OCI-LY7 (cell line): ENCODE data around the gene VRK3. TPM values are rescaled to one million over a fixed set of nuclear protein-coding genes. Genes with fewer than 3 reads are reported as not detected.
A peak's percentile ranks its signal among the peaks of the same experiment; 100 is the strongest.

Experiments used
- BruUV-seq: library from RNA; stranded (reverse); fragments of 400-500 nt; replicated peaks from 2 replicates; lab custom pipeline; 2021; lab: Mats Ljungman, UMichigan
- CTCF ChIA-PET: fragments of 300-600 bp; sonication (Branson Sonifier 250); formaldehyde crosslinking; loops from one replicate; lab custom pipeline; 2022; ENCODE audit warnings: antibody characterized with exemption; ENCODE audit not compliant: unreplicated experiment; lab: Charles Lee
- POLR2A ChIA-PET: fragments of 300-600 bp; sonication (Branson Sonifier 250); formaldehyde crosslinking; loops from one replicate; lab custom pipeline; 2022; ENCODE audit warnings: antibody characterized with exemption; lab: Charles Lee
- DNase-seq: peaks from one replicate; pipeline ENCODE4 v3.0.0-alpha.2; 2015; ENCODE audit warnings: low spot score
- H2AFZ ChIP-seq: fragments of 200-600 bp; sonication (generic), shearing (Covaris generic); 2 replicates; pipeline ENCODE4 v1.6.1; 2014; ENCODE audit warnings: mild to moderate bottlenecking, antibody characterized with exemption, low read length, moderate library complexity
- H3K27ac ChIP-seq: fragments of 200-600 bp; sonication (generic); 2 replicates; pipeline ENCODE4 v1.5.1; 2014; ENCODE audit warnings: mixed run types, low read depth, mild to moderate bottlenecking, moderate library complexity, low read length, inconsistent platforms; ENCODE audit not compliant: poor library complexity, severe bottlenecking
- H3K36me3 ChIP-seq: fragments of 200-600 bp; sonication (generic); 2 replicates; pipeline ENCODE4 v1.6.1; 2014; ENCODE audit warnings: mild to moderate bottlenecking, antibody characterized with exemption, low read length, moderate library complexity, mixed read lengths; ENCODE audit not compliant: insufficient read depth
- H3K4me1 ChIP-seq: fragments of 200-600 bp; sonication (generic); 2 replicates; pipeline ENCODE4 v1.5.1; 2014; ENCODE audit warnings: mild to moderate bottlenecking, low read length; ENCODE audit not compliant: insufficient read depth, poor library complexity, severe bottlenecking
- H3K4me2 ChIP-seq: fragments of 200-600 bp; sonication (generic); 2 replicates; pipeline ENCODE4 v1.6.1; 2014; ENCODE audit warnings: mild to moderate bottlenecking, low read length
- H3K4me3 ChIP-seq: fragments of 200-600 bp; sonication (generic); 2 replicates; pipeline ENCODE4 v1.5.1; 2014; ENCODE audit warnings: mild to moderate bottlenecking, low read depth, low read length; ENCODE audit not compliant: poor library complexity, severe bottlenecking
- H3K79me2 ChIP-seq: fragments of 200-600 bp; sonication (generic); 2 replicates; pipeline ENCODE4 v1.6.1; 2016; ENCODE audit warnings: low read depth, mild to moderate bottlenecking, low read length, moderate library complexity, mixed read lengths; ENCODE audit not compliant: insufficient read depth
- H3K9me2 ChIP-seq: fragments of 200-600 bp; sonication (generic); 2 replicates; pipeline ENCODE4 v1.6.1; 2016; ENCODE audit warnings: mild to moderate bottlenecking, low read length, mixed read lengths; ENCODE audit not compliant: insufficient read depth
- H3K9me3 ChIP-seq: fragments of 200-600 bp; sonication (generic); 2 replicates; pipeline ENCODE4 v1.6.1; 2014; ENCODE audit warnings: mild to moderate bottlenecking, mixed run types, low read length, mixed read lengths
- H4K20me1 ChIP-seq: fragments of 200-600 bp; sonication (generic); 2 replicates; pipeline ENCODE4 v1.6.1; 2014; ENCODE audit warnings: mild to moderate bottlenecking, antibody characterized with exemption, low read length, moderate library complexity, mixed read lengths; ENCODE audit not compliant: insufficient read depth
- EZH2phosphoT487 ChIP-seq: fragments of 200-600 bp; sonication (generic); IDR thresholded peaks from 2 replicates; pipeline ENCODE4 v1.6.1; 2018; ENCODE audit warnings: low read depth, borderline replicate concordance, mild to moderate bottlenecking, mixed run types, antibody characterized with exemption, low read length, moderate library complexity, mixed read lengths
- intact Hi-C: fragments of 100-400 bp; cut with micrococcal nuclease; formaldehyde crosslinking; loops from one replicate; pipeline ENCODE4 v1.10.0; 2022; ENCODE audit not compliant: unreplicated experiment
- total RNA-seq, 2 experiments: library from RNA; depleted of rRNA in 1 of 2; stranded (reverse); fragments of >200 nt in 1 of 2; shearing (Covaris generic) in 1 of 2; gene quantifications; 2 replicates each; pipeline ENCODE4 v1.2.3, GENCODE V29; 2014 to 2022
- TF ChIP-seq, protein P1 (sequence below): fragments of 200-600 bp; sonication (generic); conservative IDR thresholded peaks from 2 replicates; pipeline ENCODE4 v1.5.1; 2014; ENCODE audit warnings: mild to moderate bottlenecking, antibody characterized with exemption, low read length, moderate library complexity, mixed read lengths

VRK3 gene
- total RNA-seq, 2 experiments from 2014 or later, result 39.9 to 47.3 TPM

DNA sequence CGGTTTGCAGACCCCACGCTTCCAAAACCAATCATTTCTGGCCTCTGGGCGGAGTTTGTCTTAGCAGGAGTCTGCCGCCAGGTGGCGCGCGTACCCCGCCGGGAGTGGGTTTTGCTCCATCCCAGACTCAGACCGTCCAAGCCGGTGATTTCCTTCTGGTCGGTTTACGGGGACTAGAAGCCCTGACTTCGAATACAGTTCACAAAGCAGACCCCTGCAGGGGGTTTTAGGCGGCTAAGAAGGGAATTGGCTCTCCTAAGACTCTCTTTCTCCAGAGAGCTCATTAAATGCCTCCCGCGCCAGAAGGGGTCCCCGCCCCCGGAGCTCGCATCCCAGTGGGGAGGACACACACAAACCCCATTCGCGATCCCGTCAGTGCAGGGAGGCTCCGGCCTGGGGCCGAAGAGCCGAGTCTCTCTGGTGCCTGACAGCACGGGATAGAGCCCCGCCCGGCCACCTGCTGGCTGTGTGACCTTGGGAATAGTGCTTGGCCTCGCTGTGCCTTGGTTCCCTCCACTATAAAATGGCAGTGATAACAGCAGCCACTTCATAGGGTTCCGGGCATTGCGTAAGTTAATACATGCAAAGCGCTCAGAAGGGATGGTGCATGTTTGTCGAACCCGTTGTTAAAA lies 87.3 kb downstream of the VRK3 start:
- TF ChIP-seq, protein P1, sequence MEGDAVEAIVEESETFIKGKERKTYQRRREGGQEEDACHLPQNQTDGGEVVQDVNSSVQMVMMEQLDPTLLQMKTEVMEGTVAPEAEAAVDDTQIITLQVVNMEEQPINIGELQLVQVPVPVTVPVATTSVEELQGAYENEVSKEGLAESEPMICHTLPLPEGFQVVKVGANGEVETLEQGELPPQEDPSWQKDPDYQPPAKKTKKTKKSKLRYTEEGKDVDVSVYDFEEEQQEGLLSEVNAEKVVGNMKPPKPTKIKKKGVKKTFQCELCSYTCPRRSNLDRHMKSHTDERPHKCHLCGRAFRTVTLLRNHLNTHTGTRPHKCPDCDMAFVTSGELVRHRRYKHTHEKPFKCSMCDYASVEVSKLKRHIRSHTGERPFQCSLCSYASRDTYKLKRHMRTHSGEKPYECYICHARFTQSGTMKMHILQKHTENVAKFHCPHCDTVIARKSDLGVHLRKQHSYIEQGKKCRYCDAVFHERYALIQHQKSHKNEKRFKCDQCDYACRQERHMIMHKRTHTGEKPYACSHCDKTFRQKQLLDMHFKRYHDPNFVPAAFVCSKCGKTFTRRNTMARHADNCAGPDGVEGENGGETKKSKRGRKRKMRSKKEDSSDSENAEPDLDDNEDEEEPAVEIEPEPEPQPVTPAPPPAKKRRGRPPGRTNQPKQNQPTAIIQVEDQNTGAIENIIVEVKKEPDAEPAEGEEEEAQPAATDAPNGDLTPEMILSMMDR, result peak; percentile 97
- TF ChIP-seq EZH2phosphoT487, result no peak
- H3K4me3 ChIP-seq, result no peak overlapping the region
- no peaks in the 10 kb centered on the region for H4K20me1 ChIP-seq
- no peaks in the 10 kb centered on the region for H3K4me1 ChIP-seq
- ChIA-PET CTCF (no interaction called here), POLR2A (interaction anchor here (0.9 kb wide), 1 partner anchor 17 kb away, joined by 5 read pairs; no protein-coding TSS in a partner anchor)
- H3K27ac ChIP-seq, result no peak overlapping the region
- H3K4me2 ChIP-seq, result 0 out of 2 replicates have a peak overlapping the region, but pooled peaks have one; percentile 19
- no peaks in the 10 kb centered on the region for H3K79me2 ChIP-seq
- H2AFZ ChIP-seq, result no peak overlapping the region
- H3K36me3 ChIP-seq, result peaks cover 11% of the 10 kb centered on the region
- intact Hi-C loops, result loop anchor here (1.0 kb wide), 1 partner anchor 45 kb away; no protein-coding TSS in a partner anchor
- no TSS peak for BruUV-seq
- H3K9me3 ChIP-seq, result no peaks in the 10 kb centered on the region
- DNase-seq, result peak; percentile 73
- H3K9me2 ChIP-seq, result no peaks in the 10 kb centered on the region

DNA sequence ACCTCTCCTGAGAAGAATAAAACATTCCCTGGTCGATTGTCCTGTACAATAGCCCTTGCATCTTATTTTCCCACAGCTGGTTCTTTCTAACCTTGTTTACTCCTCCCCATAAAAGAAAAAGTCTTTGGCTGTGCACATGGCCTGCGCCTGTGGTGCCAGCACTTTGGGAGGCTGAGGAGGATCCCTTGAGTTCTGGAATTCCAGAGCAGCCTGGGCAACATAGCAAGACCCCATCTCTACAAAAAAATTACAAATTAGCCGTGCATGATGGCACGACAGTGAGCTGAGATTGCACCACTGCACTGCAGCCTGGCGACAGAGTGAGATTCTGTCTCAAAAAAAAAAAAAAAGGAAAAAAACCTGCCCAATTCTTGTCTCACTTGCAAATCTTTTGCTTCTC lies 88.6 kb downstream of the VRK3 start:
- POLR2A ChIA-PET, result no interaction called here
- TF ChIP-seq EZH2phosphoT487, result no peak
- TF ChIP-seq, protein P1, result no peak

DNA sequence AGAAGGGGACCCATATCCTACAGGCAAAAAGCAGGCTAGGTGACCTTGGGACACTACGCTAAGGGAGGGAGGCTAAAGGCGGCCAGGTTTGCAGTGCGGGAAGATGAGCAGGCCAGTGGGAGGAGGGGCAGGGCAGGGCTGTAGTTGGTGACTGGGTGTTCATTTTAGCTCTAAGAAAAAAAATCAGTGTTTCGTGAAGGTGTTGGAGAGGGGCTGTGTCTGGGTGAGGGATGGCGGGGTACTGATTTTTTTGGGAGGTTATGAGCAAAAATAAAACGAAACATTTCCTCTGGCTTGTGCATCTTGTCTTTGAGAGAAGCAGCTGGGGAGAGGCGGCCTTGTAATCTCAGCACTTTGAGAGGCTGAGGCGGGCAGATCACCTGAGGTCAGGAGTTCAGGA lies 91.5 kb downstream of the VRK3 start:
- no peak overlapping the region for H3K27ac ChIP-seq
- H4K20me1 ChIP-seq, result peaks cover 21% of the 10 kb centered on the region
- no peak overlapping the region for H3K4me2 ChIP-seq
- H3K9me3 ChIP-seq, result no peaks in the 10 kb centered on the region
- BruUV-seq, result no TSS peak
- intact Hi-C loops, result no loop called here
- no peaks in the 10 kb centered on the region for H3K9me2 ChIP-seq
- peaks cover 34% of the 10 kb centered on the region for H3K79me2 ChIP-seq
- H2AFZ ChIP-seq, result no peak overlapping the region
- CTCF ChIA-PET, result no interaction called here
- POLR2A ChIA-PET, result no interaction called here
- no peak overlapping the region for H3K4me3 ChIP-seq
- peaks cover 49% of the 10 kb centered on the region for H3K36me3 ChIP-seq
- H3K4me1 ChIP-seq, result peaks cover 13% of the 10 kb centered on the region
- TF ChIP-seq, protein P1, result no peak
- TF ChIP-seq EZH2phosphoT487, result no peak
- DNase-seq, result no peak

More for the DNA sequence above, 88.6 kb downstream of the VRK3 start:
- Histone ChIP-seq H3K27ac (no peak overlapping the region), H3K79me2 (peaks cover 7% of the 10 kb centered on the region), H3K4me1 (no peaks in the 10 kb centered on the region), H3K36me3 (peaks cover 24% of the 10 kb centered on the region), H3K4me2 (no peak overlapping the region), H2AFZ (no peak overlapping the region), H4K20me1 (peaks cover 7% of the 10 kb centered on the region), H3K9me2 (no peaks in the 10 kb centered on the region), H3K4me3 (no peak overlapping the region), H3K9me3 (no peaks in the 10 kb centered on the region)
- CTCF ChIA-PET, result no interaction called here
- no TSS peak for BruUV-seq
- intact Hi-C loops, result no loop called here
- no peak for DNase-seq
